PC-3 (cell line): ENCODE measurements around the gene CALML6.

Experiments used
- EZH2 ChIP-seq: fragments of 300-600 bp; sonication (generic); IDR thresholded peaks from one replicate; pipeline ENCODE4 v1.6.1; 2017; ENCODE audit warnings: antibody characterized with exemption, mild to moderate bottlenecking, low read length; ENCODE audit not compliant: unreplicated experiment
- EZH2phosphoT487 ChIP-seq: fragments of 300-600 bp; sonication (generic); IDR thresholded peaks from 2 replicates; pipeline ENCODE4 v1.6.1; 2018; ENCODE audit warnings: mild to moderate bottlenecking, antibody characterized with exemption, low read length, borderline replicate concordance
- TF ChIP-seq, protein P1 (sequence below): fragments of 300-600 bp; sonication (generic); conservative IDR thresholded peaks from 2 replicates; pipeline ENCODE4 v1.5.1; 2017; ENCODE audit warnings: antibody characterized with exemption, low read depth, mild to moderate bottlenecking, low read length

DNA sequence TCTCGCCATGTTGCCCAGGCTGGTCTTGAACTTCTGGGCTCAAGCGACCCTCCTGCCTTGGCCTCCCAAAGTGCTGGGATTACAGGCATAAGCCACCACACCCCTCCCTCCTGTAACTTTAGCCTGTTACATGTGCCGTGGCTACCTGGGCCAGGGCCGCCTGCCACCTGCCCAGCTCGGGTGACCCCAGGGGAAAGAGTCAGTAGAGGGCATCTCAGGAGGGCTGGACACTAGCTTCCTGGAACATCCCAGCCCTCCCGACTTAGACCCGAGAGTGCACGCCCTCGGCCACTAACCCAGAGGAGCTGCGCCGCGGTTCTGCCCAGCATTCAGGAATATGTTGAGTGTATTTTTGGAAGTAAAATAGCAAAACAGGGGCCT is 44.4 kb downstream of the CALML6 start:
- TF ChIP-seq, protein P1, sequence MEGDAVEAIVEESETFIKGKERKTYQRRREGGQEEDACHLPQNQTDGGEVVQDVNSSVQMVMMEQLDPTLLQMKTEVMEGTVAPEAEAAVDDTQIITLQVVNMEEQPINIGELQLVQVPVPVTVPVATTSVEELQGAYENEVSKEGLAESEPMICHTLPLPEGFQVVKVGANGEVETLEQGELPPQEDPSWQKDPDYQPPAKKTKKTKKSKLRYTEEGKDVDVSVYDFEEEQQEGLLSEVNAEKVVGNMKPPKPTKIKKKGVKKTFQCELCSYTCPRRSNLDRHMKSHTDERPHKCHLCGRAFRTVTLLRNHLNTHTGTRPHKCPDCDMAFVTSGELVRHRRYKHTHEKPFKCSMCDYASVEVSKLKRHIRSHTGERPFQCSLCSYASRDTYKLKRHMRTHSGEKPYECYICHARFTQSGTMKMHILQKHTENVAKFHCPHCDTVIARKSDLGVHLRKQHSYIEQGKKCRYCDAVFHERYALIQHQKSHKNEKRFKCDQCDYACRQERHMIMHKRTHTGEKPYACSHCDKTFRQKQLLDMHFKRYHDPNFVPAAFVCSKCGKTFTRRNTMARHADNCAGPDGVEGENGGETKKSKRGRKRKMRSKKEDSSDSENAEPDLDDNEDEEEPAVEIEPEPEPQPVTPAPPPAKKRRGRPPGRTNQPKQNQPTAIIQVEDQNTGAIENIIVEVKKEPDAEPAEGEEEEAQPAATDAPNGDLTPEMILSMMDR: no peak
- TF ChIP-seq EZH2 (no peak), EZH2phosphoT487 (no peak)
